Ovary (tissue), 3 donors: ENCODE data around the gene IL27RA.
"Not testable (repeated sequence)": the region's sequence is repeated elsewhere in the genome, so short reads cannot be mapped to it uniquely, and the experiment has no call there.

Source experiments
- EP300 ChIP-seq: sonication (generic); formaldehyde crosslinking; IDR thresholded peaks from one replicate; pipeline ENCODE4 v1.6.1; 2017; ENCODE audit warnings: antibody characterized with exemption
- POLR2A ChIP-seq: fragments of 450-650 bp; IDR thresholded peaks from one replicate; pipeline ENCODE4 v1.6.1; 2017; ENCODE audit warnings: antibody characterized with exemption, mild to moderate bottlenecking, moderate library complexity
- TF ChIP-seq, protein P1 (sequence below), 3 donors: fragments of 450-650 bp in 2 of 3; fragments of 200-600 bp in 1 of 3; IDR thresholded peaks; one replicate each; pipeline versions ENCODE4 v1.5.1 to v1.8.0; 2016 to 2022; ENCODE audit warnings: antibody characterized with exemption in 3 of 3, mild to moderate bottlenecking in 1 of 3
- donor health status: DM: no; HTN: no; CAD: no.

DNA sequence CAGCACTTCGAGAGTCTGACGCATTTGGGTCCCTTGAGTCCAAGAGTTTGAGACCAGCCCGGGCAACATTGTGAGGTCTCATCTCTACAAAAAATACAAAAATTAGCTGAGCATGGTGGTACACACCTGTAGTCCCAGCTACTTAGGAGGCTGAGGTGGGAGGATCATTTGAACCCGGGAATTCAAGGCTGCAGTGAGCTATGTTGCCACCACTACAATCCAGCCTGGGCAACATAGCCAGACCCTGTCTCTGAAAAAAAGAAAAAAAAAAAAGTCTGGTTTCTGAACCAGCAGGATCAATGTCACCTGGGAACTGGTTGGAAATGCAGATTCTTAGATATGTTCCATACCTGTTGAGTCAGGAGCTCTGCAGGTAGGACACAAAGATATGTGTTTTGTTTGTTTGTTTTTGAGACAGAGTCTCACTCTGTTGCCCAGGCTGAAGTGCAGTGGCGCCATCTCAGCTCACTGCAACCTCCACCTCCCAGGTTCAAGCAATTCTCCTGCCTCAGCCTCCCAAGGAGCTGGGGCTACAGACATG lies 4.8 kb upstream of the IL27RA start:
- TF ChIP-seq POLR2A, EP300: not testable (repeated sequence)
- TF ChIP-seq, protein P1, sequence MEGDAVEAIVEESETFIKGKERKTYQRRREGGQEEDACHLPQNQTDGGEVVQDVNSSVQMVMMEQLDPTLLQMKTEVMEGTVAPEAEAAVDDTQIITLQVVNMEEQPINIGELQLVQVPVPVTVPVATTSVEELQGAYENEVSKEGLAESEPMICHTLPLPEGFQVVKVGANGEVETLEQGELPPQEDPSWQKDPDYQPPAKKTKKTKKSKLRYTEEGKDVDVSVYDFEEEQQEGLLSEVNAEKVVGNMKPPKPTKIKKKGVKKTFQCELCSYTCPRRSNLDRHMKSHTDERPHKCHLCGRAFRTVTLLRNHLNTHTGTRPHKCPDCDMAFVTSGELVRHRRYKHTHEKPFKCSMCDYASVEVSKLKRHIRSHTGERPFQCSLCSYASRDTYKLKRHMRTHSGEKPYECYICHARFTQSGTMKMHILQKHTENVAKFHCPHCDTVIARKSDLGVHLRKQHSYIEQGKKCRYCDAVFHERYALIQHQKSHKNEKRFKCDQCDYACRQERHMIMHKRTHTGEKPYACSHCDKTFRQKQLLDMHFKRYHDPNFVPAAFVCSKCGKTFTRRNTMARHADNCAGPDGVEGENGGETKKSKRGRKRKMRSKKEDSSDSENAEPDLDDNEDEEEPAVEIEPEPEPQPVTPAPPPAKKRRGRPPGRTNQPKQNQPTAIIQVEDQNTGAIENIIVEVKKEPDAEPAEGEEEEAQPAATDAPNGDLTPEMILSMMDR (IDR thresholded peaks at IDR 0.05): not testable (repeated sequence)
